ENCODE results near the gene VPS52.

VPS52 gene

DNA sequence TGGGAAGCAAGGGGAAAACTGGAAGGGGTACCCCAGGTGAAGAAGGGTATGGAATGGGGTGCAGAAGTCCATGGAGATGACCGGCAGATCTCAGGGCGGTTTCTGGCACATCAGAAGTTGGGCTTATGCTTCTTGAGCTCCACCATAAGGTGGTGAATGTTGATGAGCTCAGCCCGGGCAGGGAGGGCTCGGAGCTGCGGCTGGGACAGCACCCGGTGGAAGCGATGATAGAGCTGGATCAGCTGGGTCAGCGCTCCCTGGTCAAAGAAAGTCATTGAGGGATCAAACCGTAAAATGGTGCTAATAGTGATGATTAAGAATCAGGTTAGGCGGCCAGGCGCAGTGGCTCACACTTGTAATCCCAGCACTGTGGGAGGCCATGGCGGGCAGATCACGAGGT is 20.9 kb downstream of the VPS52 start:
- TF ChIP-seq CTCF (conservative IDR thresholded peaks at IDR 0.05) (no peak), ZFX (IDR thresholded peaks at IDR 0.05) (no peak)
- H3K27ac ChIP-seq: peak overlapping the region; percentile 95

- H3K27ac ChIP-seq: peak overlapping the region; percentile 95
- TF ChIP-seq ZFX (IDR thresholded peaks at IDR 0.05) (peak; percentile 36; the same call in 1 of the 2 replicates), CTCF (conservative IDR thresholded peaks at IDR 0.05) (no peak)
Observed at GRCh38 chr6:33249732-33250630, 21.7 kb downstream of the VPS52 start.

- no peak for TF ChIP-seq ZFX (IDR thresholded peaks at IDR 0.05)
- TF ChIP-seq CTCF (conservative IDR thresholded peaks at IDR 0.05): no peak
- peak overlapping the region; percentile 95 for H3K27ac ChIP-seq
Observed at GRCh38 chr6:33248932-33249731, 22.5 kb downstream of the VPS52 start.

DNA sequence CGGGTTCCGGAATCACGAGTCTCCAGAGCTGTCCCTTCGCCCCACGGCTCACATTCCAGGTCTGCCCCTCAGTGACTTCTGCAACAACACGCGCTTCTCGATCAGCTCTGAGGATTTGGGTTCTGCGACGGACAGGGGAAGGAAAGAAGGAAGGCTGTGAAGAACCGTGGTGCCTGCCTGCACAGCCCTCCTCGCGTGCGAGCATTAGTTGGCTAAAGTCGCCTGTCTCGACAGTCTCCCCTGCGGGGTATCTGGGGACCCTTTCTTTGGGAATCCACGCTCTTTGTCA is 23.1 kb downstream of the VPS52 start:
- no peak for TF ChIP-seq ZFX (IDR thresholded peaks at IDR 0.05)
- peak; percentile 74 for TF ChIP-seq CTCF (conservative IDR thresholded peaks at IDR 0.05)

DNA sequence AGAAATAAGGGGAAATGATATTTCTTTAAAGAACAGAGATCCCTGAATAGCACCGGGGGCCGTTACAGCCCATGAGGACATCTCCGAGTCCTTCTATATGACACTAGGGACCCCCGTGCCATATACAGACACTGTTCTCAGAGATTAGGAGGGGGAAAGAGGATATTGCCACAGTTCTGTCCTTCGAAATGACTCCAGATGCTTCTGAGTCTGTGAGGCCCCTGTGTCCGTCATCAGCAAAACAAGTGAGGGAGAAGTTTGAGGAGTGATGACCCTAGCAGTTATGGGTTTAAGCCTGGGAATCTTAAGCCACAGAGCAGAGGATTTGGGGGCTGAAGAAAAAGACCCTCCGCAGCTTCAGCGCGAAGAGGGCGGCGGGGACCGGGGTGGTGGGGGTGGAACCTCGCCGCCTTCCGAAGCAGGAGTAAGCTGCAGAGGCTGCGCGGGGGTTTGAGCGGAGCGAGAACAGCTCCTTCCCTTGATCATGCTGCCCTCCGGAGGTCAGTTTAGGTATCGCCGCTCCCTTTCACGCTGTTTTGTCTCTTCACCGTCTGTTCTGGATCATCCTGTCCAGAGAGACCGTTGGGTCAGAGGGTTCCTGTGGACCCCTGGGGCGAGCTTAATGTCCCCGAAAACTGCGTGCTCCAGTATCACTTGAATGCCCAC is 23.6 kb downstream of the VPS52 start:
- TF ChIP-seq CTCF (conservative IDR thresholded peaks at IDR 0.05) (peak; percentile 93), ZFX (IDR thresholded peaks at IDR 0.05) (no peak)
- H3K27ac ChIP-seq: peak overlapping the region; percentile 95

More for the DNA sequence above, 23.1 kb downstream of the VPS52 start:
- peak overlapping the region; percentile 95 for H3K27ac ChIP-seq

DNA sequence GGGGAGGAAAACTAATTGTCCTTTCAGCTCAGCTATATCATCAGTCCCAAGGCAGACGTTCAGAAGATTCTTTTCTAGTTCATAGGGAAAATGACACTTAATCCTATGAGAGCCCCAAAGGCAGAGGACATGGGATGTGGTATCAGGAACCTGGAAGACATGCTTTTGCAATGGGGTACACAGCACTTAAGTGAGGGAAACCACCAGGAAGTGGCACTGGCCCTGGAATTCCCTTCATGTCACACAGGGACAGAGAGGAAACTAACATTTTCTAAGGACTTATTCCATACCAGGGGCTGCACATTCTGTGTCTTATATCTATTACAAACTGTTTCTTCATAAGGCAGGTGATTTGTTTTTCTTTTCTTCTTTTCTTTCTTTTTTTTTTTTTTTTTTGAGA is 28.2 kb downstream of the VPS52 start:
- TF ChIP-seq CTCF (conservative IDR thresholded peaks at IDR 0.05) (no peak), ZFX (IDR thresholded peaks at IDR 0.05) (no peak)
- no peak overlapping the region for H3K27ac ChIP-seq

Measured in C4-2B (cell line).